Neuronal stem cell (in vitro differentiated cells): Measurements from ENCODE around the gene GABRA1.

Source experiments
- DNase-seq: peaks from one replicate; pipeline ENCODE4 v3.0.0-alpha.2; 2013; ENCODE audit warnings: low spot score
- H2AFZ ChIP-seq: one replicate; pipeline ENCODE4 v1.6.1; 2013; ENCODE audit warnings: mild to moderate bottlenecking, low read length, inconsistent platforms
- H2AK5ac ChIP-seq: 2 replicates; pipeline ENCODE4 v1.6.1; 2013; ENCODE audit warnings: low read depth, mild to moderate bottlenecking, inconsistent platforms, low read length, moderate library complexity, mixed read lengths
- H2BK120ac ChIP-seq: 2 replicates; pipeline ENCODE4 v1.6.1; 2013; ENCODE audit warnings: low read depth, mild to moderate bottlenecking, inconsistent platforms, low read length, moderate library complexity, mixed read lengths
- H2BK12ac ChIP-seq: one replicate; pipeline ENCODE4 v1.6.1; 2013; ENCODE audit warnings: low read length, inconsistent platforms
- H2BK15ac ChIP-seq: 2 replicates; pipeline ENCODE4 v1.6.1; 2013; ENCODE audit warnings: mild to moderate bottlenecking, low read length, inconsistent platforms, mixed read lengths
- H2BK5ac ChIP-seq: one replicate; pipeline ENCODE4 v1.6.1; 2013; ENCODE audit warnings: inconsistent platforms, mild to moderate bottlenecking, low read length, moderate library complexity
- H3K14ac ChIP-seq: one replicate; pipeline ENCODE4 v1.6.1; 2013; ENCODE audit warnings: low read length, inconsistent platforms
- H3K18ac ChIP-seq: 2 replicates; pipeline ENCODE4 v1.6.1; 2013; ENCODE audit warnings: low read length, inconsistent platforms
- H3K23ac ChIP-seq: 2 replicates; pipeline ENCODE4 v1.6.1; 2013; ENCODE audit warnings: low read depth, mild to moderate bottlenecking, mixed read lengths, low read length, inconsistent platforms; ENCODE audit not compliant: poor library complexity
- H3K27ac ChIP-seq: replicated peaks from 3 replicates; pipeline ENCODE4 v1.5.1; 2013; ENCODE audit warnings: low read length, inconsistent platforms
- H3K27me3 ChIP-seq, 3 experiments: 2 replicates each; pipeline ENCODE4 v1.6.1; 2013; ENCODE audit warnings: low read length in 3 of 3, mild to moderate bottlenecking in 2 of 3, inconsistent platforms in 1 of 3, low read depth in 1 of 3, mixed read lengths in 1 of 3, moderate library complexity in 1 of 3; ENCODE audit not compliant: control insufficient read depth in 3 of 3, insufficient read depth in 3 of 3
- H3K36me3 ChIP-seq, 2 donors: replicated peaks in 1 of 2; 2 replicates each; pipeline ENCODE4 v1.6.1; 2013; ENCODE audit warnings: low read length in 2 of 2; ENCODE audit not compliant: control insufficient read depth in 2 of 2, insufficient read depth in 2 of 2
- H3K4ac ChIP-seq: 2 replicates; pipeline ENCODE4 v1.6.1; 2013; ENCODE audit warnings: inconsistent platforms, mild to moderate bottlenecking, low read length, moderate library complexity
- H3K4me1 ChIP-seq, 2 donors: 1 replicate in 1 of 2; 2 replicates in 1 of 2; pipeline ENCODE4 v1.6.1; 2013; ENCODE audit warnings: low read length in 2 of 2, low read depth in 1 of 2; ENCODE audit not compliant: control insufficient read depth in 2 of 2, insufficient read depth in 1 of 2
- H3K4me2 ChIP-seq: one replicate; pipeline ENCODE4 v1.6.1; 2013; ENCODE audit warnings: mild to moderate bottlenecking, low read length, inconsistent platforms; ENCODE audit not compliant: insufficient read depth, poor library complexity, severe bottlenecking
- H3K4me3 ChIP-seq, 2 donors: 2 replicates each; pipeline ENCODE4 v1.5.1; 2013; ENCODE audit warnings: low read length in 2 of 2, mild to moderate bottlenecking in 2 of 2, inconsistent platforms in 1 of 2, moderate library complexity in 1 of 2
- H3K79me1 ChIP-seq: one replicate; pipeline ENCODE4 v1.6.1; 2013; ENCODE audit warnings: low read depth, mild to moderate bottlenecking, inconsistent platforms, low read length, moderate library complexity
- H3K9ac ChIP-seq: one replicate; pipeline ENCODE4 v1.6.1; 2013; ENCODE audit warnings: mild to moderate bottlenecking, low read depth, low read length, inconsistent platforms; ENCODE audit not compliant: poor library complexity
- H3K9me3 ChIP-seq, 2 donors: replicated peaks in 1 of 2; 2 replicates each; pipeline versions ENCODE3 to v1.6.1; 2013; ENCODE audit warnings: low read length in 2 of 2, mild to moderate bottlenecking in 2 of 2, inconsistent platforms in 1 of 2, low read depth in 1 of 2, mixed read lengths in 1 of 2, moderate library complexity in 1 of 2; ENCODE audit not compliant: control insufficient read depth in 2 of 2, insufficient read depth in 1 of 2
- H4K8ac ChIP-seq: one replicate; pipeline ENCODE4 v1.6.1; 2013; ENCODE audit warnings: low read depth, mild to moderate bottlenecking, inconsistent platforms, low read length, moderate library complexity
- H4K91ac ChIP-seq: one replicate; pipeline ENCODE4 v1.6.1; 2013; ENCODE audit warnings: low read length, low read depth, mild to moderate bottlenecking, inconsistent platforms; ENCODE audit not compliant: poor library complexity
- WGBS, 2 donors: extraction: QIAGEN DNeasy Blood & Tissue Kit; methylation state at CpG; one replicate each; pipeline ENCODE4 v1.1.7; 2013; ENCODE audit warnings: missing lambda C conversion rate in 2 of 2, mixed read lengths in 1 of 2; ENCODE audit not compliant: insufficient read length in 2 of 2, insufficient replicate concordance in 1 of 2; ENCODE audit errors: extremely low coverage in 2 of 2; 5-methylcytosine and 5-hydroxymethylcytosine counted together

Gene GABRA1

GRCh38 chr5:161895514-161895913 is 47.6 kb downstream of the GABRA1 start:
- no peak overlapping the region for H3K18ac ChIP-seq
- no CpG with 5 or more reads among the region's 1 CpG for WGBS, 2 donors
- no peak overlapping the region for H3K23ac ChIP-seq

GRCh38 chr5:161897033-161897432 is 49.1 kb downstream of the GABRA1 start:
- no peaks in the 10 kb centered on the region for H3K79me1 ChIP-seq
- H3K36me3 ChIP-seq: no peaks in the 10 kb centered on the region
- H3K4me2 ChIP-seq: no peak overlapping the region
- no peak overlapping the region for H3K18ac ChIP-seq
- no peak overlapping the region for H2BK15ac ChIP-seq
- no peak overlapping the region for H2BK12ac ChIP-seq
- no peak overlapping the region for H3K27ac ChIP-seq
- no peak overlapping the region for H3K23ac ChIP-seq
- no peak for DNase-seq
- no peak overlapping the region for H4K8ac ChIP-seq
- no peak overlapping the region for H3K4me3 ChIP-seq
- no peak overlapping the region for H2BK5ac ChIP-seq
- WGBS, 2 donors: no CpG with 5 or more reads among the region's 7 CpGs
- no peaks in the 10 kb centered on the region for H3K9me3 ChIP-seq
- no peak overlapping the region for H2AK5ac ChIP-seq
- no peak overlapping the region for H4K91ac ChIP-seq
- H3K14ac ChIP-seq: no peak overlapping the region
- H3K27me3 ChIP-seq: no peaks in the 10 kb centered on the region
- H2BK120ac ChIP-seq: no peak overlapping the region
- H2AFZ ChIP-seq: no peak overlapping the region
- H3K4ac ChIP-seq: no peak overlapping the region
- no peak overlapping the region for H3K9ac ChIP-seq
- no peaks in the 10 kb centered on the region for H3K4me1 ChIP-seq

More at GRCh38 chr5:161895514-161895913, 47.6 kb downstream of the GABRA1 start:
- Histone ChIP-seq H4K91ac (no peak overlapping the region), H3K4me3 (no peak overlapping the region), H2BK120ac (no peak overlapping the region), H2BK5ac (no peak overlapping the region), H2AFZ (no peak overlapping the region), H2AK5ac (no peak overlapping the region), H4K8ac (no peak overlapping the region), H3K9me3 (no peaks in the 10 kb centered on the region), H2BK12ac (no peak overlapping the region), H2BK15ac (no peak overlapping the region), H3K79me1 (no peaks in the 10 kb centered on the region), H3K36me3 (no peaks in the 10 kb centered on the region), H3K27me3 (no peaks in the 10 kb centered on the region), H3K9ac (no peak overlapping the region), H3K27ac (no peak overlapping the region), H3K4me2 (no peak overlapping the region), H3K4ac (no peak overlapping the region), H3K4me1 (no peaks in the 10 kb centered on the region), H3K14ac (no peak overlapping the region)
- DNase-seq: no peak

- Histone ChIP-seq H4K8ac (no peak overlapping the region), H3K36me3 (no peaks in the 10 kb centered on the region), H3K79me1 (no peaks in the 10 kb centered on the region), H3K27ac (no peak overlapping the region), H3K27me3 (no peaks in the 10 kb centered on the region), H3K9ac (no peak overlapping the region), H3K4me3 (no peak overlapping the region), H2BK5ac (no peak overlapping the region), H2AK5ac (no peak overlapping the region), H3K4me1 (no peaks in the 10 kb centered on the region), H3K14ac (no peak overlapping the region), H2AFZ (no peak overlapping the region), H2BK12ac (no peak overlapping the region), H3K9me3 (no peaks in the 10 kb centered on the region), H4K91ac (no peak overlapping the region), H3K23ac (no peak overlapping the region), H3K18ac (no peak overlapping the region), H2BK120ac (no peak overlapping the region), H3K4ac (no peak overlapping the region), H3K4me2 (no peak overlapping the region), H2BK15ac (no peak overlapping the region)
- no peak for DNase-seq
These were observed 51.7 kb downstream of the GABRA1 start for GRCh38 chr5:161899590-161899989.

- no peaks in the 10 kb centered on the region for H3K27me3 ChIP-seq
- no peak overlapping the region for H4K8ac ChIP-seq
- no peak overlapping the region for H3K14ac ChIP-seq
- H3K4me2 ChIP-seq: no peak overlapping the region
- H3K27ac ChIP-seq: no peak overlapping the region
- WGBS, 2 donors: no CpG with 5 or more reads among the region's 1 CpG
- H3K36me3 ChIP-seq: no peaks in the 10 kb centered on the region
- H3K9me3 ChIP-seq: no peaks in the 10 kb centered on the region
- no peak overlapping the region for H2BK12ac ChIP-seq
- DNase-seq: no peak
- H3K18ac ChIP-seq: no peak overlapping the region
- H3K4me1 ChIP-seq: no peaks in the 10 kb centered on the region
- no peak overlapping the region for H2BK5ac ChIP-seq
- no peak overlapping the region for H4K91ac ChIP-seq
- no peak overlapping the region for H3K9ac ChIP-seq
- no peak overlapping the region for H2AK5ac ChIP-seq
- no peak overlapping the region for H3K4me3 ChIP-seq
- H3K4ac ChIP-seq: no peak overlapping the region
- H2AFZ ChIP-seq: no peak overlapping the region
- no peak overlapping the region for H2BK15ac ChIP-seq
- no peak overlapping the region for H2BK120ac ChIP-seq
- H3K79me1 ChIP-seq: no peaks in the 10 kb centered on the region
- H3K23ac ChIP-seq: no peak overlapping the region
These were observed 53.1 kb downstream of the GABRA1 start for GRCh38 chr5:161900981-161901380.
